AG09309 (cell line): ENCODE data around the gene PPP2R2D.

Experiments
- DNase-seq: peaks from one replicate; pipeline ENCODE4 v3.0.0-alpha.2; 2010; ENCODE audit warnings: low read depth
- H3K4me3 ChIP-seq: 2 replicates; pipeline ENCODE4 v1.5.1; 2011; ENCODE audit warnings: mild to moderate bottlenecking, low read depth, low read length, moderate library complexity; ENCODE audit not compliant: control insufficient read depth
- CTCF ChIP-seq: IDR thresholded peaks from 2 replicates; pipeline ENCODE4 v1.5.1; 2011; ENCODE audit warnings: mild to moderate bottlenecking, low read depth, low read length, inconsistent platforms; ENCODE audit not compliant: insufficient read depth, control insufficient read depth; ENCODE audit errors: missing control alignments

Gene PPP2R2D

GRCh38 chr10:131868436-131868835 lies 32.4 kb upstream of the PPP2R2D start:
- TF ChIP-seq CTCF: no peak
- DNase-seq: no peak
- H3K4me3 ChIP-seq: no peak overlapping the region

GRCh38 chr10:131869344-131869743 lies 31.5 kb upstream of the PPP2R2D start:
- no peak overlapping the region for H3K4me3 ChIP-seq
- no peak for TF ChIP-seq CTCF
- DNase-seq: no peak

- TF ChIP-seq CTCF: no peak
- DNase-seq: no peak
These were observed 30.4 kb upstream of the PPP2R2D start for GRCh38 chr10:131870411-131870810.

GRCh38 chr10:131870831-131871672 lies 29.8 kb upstream of the PPP2R2D start:
- no peak overlapping the region for H3K4me3 ChIP-seq
- TF ChIP-seq CTCF: no peak
- DNase-seq: no peak

More at GRCh38 chr10:131870411-131870810, 30.4 kb upstream of the PPP2R2D start:
- H3K4me3 ChIP-seq: no peak overlapping the region

GRCh38 chr10:131871673-131872005 lies 29.2 kb upstream of the PPP2R2D start:
- no peak overlapping the region for H3K4me3 ChIP-seq
- no peak for TF ChIP-seq CTCF
- no peak for DNase-seq

GRCh38 chr10:131872011-131872826 lies 28.6 kb upstream of the PPP2R2D start:
- no peak overlapping the region for H3K4me3 ChIP-seq
- no peak for TF ChIP-seq CTCF
- DNase-seq: no peak
